HG03442 (cell line): ENCODE data around the gene TAF4.

Experiments used
- ATAC-seq: cut with Tn5 transposase; IDR thresholded peaks from one replicate; pipeline ENCODE4 v1.9.1; 2021; ENCODE audit warnings: mild to moderate bottlenecking, moderate library complexity; ENCODE audit not compliant: unreplicated experiment

The TAF4 gene

GRCh38 chr20:61968036-61968810, 97.5 kb downstream of the TAF4 start:
- ATAC-seq = no peak

- ATAC-seq = no peak
These were observed 98.4 kb downstream of the TAF4 start for GRCh38 chr20:61967300-61967699.

DNA sequence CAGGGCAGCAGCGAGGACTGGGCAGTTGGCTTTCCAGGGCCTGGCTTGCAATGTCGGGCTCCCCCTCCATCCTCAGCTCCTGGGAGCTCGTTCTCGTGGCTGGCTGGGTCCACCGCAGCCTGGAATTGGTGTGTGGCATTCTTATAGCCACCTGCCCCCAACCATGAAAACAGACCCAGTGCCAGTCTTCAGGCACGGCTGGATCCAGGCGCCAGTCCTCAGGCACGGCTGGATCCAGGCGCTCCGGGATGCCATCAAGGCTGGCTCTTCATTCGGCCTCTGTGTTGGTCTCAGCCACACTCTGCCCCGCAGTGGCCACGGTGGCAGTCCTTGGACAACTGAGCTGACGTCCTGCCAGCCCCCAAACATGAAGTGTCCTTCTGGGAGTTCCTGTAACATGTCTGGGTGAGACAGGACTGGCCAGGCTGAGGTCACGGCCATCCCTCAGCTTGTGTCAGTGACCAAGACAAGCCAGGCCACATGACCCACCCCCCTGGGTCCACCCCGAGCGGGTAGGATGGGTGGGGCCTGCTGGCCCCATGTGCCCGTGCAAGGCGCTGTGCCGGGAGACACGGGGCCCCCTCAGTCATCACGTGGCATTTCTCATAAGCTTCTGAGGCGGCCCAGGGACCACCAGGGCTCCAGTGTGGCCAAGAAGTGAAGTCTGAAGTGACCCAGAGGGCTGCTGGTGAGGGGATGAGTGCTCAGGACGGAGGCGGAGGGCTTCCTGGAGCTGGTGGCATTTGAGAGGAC, 99.0 kb downstream of the TAF4 start:
- no peak for ATAC-seq

DNA sequence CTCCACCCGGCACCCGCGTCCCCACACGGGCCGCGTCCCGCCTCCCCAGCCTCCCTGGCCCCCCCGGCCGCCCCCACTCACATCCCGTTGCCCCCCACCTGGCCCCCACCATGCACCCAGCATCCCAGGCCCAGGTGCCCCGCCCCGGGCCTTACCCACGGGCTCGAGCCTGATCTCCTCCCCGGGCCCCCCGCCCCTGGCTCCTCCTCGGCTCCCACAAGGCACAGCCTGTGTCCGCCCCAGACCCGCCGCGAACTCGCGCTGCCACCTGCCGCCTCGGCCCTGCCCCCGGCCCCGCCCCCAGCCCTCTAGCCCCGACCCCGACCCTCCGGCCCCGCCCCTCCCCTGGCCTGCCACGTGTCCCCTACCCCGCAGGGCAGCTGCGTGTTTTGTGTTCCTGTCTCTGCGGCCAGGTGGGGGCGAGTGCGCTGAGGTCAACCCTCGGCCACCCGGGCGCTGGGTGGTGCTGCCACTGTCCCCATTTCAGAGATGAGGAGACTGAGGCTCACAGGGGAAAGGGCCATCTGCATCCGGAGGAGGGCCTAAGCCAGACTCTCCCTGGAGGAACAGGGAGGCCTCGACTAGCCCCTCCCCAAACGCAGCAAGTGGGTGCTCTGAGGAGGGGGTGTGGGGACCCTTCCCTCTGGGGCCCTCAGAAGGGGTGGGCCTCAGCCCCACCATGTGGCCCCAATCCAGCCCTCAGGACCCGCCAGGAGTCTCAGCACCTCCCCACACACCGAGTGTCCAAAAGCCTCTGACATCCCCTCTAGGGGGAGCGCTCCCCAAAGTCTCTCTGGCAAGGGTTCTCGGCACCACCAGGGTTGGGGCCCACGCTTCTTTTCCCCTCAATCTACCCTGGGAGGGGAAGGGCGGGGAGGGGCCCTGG, 99.8 kb downstream of the TAF4 start:
- no peak for ATAC-seq

DNA sequence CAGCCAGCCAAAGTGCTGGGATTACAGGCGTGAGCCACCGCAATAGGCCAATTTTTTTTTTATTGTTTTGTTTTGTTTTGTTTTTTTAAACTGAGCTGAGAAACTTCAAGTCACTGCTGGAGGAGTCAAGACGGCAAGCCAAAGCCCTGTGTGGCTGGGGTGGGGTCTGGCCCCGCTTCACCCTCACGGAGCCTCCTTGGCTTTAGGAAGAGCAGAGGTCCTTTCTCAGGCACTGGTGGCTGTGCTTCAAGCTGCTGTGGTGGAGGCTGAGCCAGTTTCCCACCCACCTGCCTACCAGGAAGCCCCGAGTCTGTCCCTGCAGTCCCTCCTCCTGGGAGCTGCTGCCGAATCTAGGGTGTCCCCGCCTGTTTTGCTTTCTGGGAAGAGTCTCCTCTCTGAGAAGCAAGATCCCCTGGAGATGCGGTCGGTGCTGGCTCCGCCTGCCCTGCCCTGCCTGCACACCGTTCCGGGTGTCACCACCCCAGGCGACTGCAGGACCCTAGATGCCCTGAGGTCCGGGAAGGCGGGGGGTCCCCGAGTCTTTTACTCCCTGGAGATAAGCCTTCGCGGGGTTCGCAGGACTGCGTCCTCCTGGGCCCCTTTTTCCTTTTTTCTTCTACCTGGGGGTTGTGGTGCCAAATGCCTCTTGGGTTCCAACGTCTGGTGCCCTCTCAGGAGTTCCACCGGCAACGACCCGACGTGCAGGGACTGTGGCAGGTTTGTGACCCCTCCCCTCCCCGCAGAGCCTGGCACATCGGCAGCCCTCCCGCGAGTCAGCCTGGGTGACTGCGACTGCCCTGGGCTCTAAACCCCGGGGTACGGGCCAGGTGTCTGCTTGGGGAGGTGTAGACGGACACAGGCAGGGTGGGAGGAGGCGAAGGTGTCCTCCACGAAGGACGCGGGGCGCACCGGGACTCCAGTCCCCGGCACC, 100.7 kb downstream of the TAF4 start:
- ATAC-seq = no peak

DNA sequence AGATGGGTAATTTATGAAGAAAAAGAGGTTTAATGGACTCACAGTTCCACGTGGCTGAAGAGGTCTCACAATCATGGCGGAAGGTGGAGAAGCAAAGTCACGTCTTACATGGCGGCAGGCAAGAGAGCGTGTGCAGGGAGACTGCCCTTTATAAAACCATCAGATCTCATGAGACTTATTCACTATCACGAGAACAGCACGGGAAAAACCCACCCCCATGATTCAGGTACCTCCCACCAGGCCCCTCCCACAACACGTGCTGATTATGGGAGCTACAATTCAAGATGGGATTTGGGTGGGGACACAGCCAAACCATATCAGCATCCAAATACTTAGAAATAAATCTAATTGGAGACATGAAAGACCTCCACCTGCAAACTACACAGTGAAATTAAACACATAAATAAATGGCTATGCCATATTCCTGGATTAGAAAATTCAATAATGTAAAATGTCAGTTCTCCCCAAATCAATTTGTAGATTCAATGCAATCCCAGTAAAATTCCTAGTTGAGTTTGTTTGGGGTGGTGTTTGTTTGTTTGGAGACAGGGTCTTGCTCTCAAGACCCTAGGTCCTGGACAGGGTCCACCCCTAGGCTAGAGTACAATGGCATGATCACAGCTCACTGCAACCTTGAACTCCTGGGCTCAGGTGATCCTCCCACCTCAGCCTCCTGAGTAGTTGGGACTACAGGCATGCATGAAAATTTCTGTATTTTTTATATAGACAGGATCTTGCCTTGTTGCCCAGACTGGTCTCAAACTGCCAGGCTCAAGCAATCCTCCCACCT, 101.6 kb downstream of the TAF4 start:
- no peak for ATAC-seq

DNA sequence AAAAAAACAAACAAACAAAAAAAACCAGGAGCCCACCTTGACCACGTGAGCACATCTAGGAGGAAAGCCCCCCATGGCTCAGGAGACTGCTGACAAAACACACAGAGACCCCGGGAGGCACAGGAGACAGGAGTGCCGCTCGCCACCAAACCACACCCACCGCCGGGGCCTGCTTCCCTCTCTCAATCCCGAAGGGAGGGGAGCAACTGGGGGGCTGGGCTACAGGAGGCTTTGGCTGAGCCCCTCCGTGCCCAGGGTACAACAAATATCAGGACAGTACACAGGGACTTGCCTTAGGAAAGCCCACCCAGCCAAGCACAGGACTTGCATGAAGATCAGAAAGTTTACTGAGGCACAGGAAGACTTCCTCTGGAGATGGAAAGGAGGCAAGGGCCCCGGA, 102.5 kb downstream of the TAF4 start:
- no peak for ATAC-seq

GRCh38 chr20:61960836-61961235, 104.8 kb downstream of the TAF4 start:
- ATAC-seq = no peak

- no peak for ATAC-seq
These were observed 106.6 kb downstream of the TAF4 start for GRCh38 chr20:61958773-61959700.

DNA sequence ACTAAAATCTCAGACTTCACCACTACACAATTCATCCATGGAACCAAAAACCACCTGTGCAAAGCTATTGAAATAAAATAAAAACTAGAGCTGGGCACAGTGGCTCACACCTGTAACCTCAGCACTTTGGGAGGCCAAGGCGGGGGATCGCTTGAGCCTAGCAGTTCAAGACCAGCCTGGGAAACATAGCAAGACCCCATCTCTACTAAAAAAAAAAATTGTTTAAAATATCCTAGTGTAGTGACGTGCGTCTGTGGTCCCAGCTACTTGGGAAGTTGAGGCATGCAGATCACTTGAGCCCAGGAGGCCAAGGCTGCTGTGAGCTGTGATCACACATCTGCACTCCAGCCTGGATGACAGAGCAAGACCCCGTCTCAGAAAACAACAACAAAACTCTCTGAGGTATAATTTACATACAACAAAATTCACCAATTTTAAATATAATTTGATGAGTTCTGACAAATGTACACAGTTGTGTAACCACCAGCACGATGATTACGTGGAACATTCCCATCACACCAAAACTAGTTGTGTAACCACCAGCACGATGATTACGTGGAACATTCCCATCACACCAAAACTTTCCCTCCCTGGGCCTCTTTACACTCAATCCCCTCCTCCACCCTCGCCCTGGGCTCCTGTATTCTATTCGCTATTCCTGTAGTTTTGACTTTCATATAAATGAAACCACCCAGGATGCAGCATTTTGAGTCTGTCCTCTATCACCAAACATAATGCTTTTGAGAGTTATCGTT, 107.5 kb downstream of the TAF4 start:
- ATAC-seq = no peak

GRCh38 chr20:61956396-61957342, 109.0 kb downstream of the TAF4 start:
- ATAC-seq = no peak

GRCh38 chr20:61955668-61956395, 109.8 kb downstream of the TAF4 start:
- no peak for ATAC-seq

- ATAC-seq = no peak
These were observed 111.2 kb downstream of the TAF4 start for GRCh38 chr20:61954276-61955021.

DNA sequence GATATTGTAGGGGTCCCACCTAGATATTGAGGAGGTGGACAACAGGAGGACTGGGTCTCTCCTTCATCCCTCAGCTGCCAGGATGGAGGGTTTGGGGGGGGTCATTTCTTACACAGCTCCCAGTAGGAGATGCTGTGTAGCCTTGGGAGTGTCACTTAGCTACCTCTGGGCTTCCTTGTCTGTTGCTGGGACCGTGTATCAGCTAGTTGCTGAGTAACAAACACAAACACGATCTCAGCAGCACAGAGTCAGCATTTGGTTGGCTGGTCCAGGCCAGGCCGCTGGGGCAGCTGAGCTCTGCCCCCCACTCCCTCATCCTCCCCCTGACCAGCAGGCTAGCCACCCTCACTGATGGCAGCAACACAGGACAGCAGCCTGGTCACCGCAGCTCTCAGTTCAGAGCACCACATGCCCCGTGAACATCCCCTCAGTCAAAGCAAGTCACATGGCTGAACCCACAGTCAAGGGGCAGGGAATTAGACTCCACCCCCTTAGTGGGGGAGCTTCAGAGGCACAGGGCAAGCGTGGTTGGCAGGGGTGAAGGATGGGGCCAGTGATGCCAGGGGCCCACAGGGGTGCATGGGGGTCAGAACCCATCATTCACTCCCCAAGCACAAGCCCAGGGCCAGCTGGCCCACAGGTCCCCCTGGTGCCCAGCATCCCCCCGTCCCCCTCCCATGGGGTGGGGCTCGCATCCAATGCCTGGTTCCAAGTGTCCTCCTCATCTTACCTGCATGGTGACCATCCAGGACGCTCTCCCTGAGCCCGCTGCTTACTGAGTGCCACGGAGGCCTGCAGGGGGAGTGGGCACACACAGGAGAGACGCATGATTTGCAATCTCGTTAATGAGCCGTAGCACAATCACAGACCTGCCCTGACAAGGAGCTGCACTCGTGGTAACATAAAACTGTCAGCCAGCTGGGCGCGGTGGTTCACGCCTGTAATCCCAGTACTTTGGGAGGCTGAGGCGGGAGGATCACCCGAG, 112.4 kb downstream of the TAF4 start:
- ATAC-seq = no peak
